HEK293 (cell line): ENCODE measurements around the gene ELL.

Source experiments
- ZBTB7A ChIP-seq: fragments of 450-650 bp; formaldehyde crosslinking; IDR thresholded peaks from 2 replicates; pipeline ENCODE4 v1.5.1; 2016; ENCODE audit warnings: low read depth, missing biosample characterization, missing genetic modification characterization
- TF ChIP-seq, protein P1 (sequence below): fragments of 450-650 bp; formaldehyde crosslinking; IDR thresholded peaks from 2 replicates; pipeline ENCODE4 v1.5.1; 2016; ENCODE audit warnings: missing biosample characterization, missing genetic modification characterization

DNA sequence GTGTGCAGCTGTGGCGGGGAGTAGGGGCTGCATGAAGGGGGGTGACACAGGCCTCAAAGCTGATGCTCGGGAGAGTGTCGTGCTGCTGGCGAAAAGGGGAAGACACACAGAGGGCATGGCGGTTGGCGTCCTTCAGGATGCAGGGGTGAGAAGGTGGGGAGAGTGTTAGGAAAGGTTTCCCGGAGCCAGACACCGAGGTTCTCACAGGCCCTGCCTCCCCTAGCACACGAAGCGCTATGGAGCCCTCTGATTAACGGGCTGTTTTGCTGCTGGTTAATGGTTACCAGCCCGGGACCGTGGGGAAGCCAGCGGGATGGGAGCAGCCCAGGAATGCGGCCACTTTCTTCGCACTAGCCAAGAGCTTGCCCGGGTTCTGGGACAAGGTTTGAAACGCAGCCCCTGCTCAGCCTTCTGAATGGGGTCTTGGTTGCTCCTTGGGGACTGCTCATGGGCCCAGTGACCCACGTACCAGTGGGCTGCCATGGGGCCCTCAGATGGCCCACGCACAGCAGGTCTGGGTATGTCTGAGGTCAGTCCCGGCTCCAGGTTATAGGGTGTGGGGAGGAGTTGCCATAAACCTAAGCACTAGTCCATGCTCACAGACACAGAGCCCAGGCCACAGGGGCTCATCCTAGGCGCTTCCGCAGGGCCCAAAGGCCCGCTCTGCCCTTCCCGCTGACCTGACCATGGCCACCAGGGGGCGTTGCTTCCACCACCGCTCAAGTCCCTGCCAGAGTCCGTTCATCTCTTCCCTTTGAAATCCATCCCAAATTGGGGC is 52.6 kb downstream of the ELL start:
- TF ChIP-seq, protein P1, sequence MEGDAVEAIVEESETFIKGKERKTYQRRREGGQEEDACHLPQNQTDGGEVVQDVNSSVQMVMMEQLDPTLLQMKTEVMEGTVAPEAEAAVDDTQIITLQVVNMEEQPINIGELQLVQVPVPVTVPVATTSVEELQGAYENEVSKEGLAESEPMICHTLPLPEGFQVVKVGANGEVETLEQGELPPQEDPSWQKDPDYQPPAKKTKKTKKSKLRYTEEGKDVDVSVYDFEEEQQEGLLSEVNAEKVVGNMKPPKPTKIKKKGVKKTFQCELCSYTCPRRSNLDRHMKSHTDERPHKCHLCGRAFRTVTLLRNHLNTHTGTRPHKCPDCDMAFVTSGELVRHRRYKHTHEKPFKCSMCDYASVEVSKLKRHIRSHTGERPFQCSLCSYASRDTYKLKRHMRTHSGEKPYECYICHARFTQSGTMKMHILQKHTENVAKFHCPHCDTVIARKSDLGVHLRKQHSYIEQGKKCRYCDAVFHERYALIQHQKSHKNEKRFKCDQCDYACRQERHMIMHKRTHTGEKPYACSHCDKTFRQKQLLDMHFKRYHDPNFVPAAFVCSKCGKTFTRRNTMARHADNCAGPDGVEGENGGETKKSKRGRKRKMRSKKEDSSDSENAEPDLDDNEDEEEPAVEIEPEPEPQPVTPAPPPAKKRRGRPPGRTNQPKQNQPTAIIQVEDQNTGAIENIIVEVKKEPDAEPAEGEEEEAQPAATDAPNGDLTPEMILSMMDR (tag by site-specific recombination): peak; percentile 86
- no peak for TF ChIP-seq ZBTB7A (tag by site-specific recombination)
